Posterior vena cava (tissue), 2 donors: ENCODE results near the gene ICOSLG. TPM values are rescaled to one million over a fixed set of nuclear protein-coding genes. Genes with fewer than 3 reads are reported as not detected.
A peak's percentile ranks its signal among the peaks of the same experiment; 100 is the strongest.
"Not testable (repeated sequence)": the region's sequence is repeated elsewhere in the genome, so short reads cannot be mapped to it uniquely, and the experiment has no call there.

Experiments used
- DNase-seq: peaks from one replicate; pipeline ENCODE4 v3.0.0-alpha.2; 2020; ENCODE audit warnings: low spot score
- intact Hi-C, 2 donors: fragments of 100-400 bp; cut with DNase I; formaldehyde crosslinking; loops; one replicate each; pipeline versions ENCODE4 v1.14.1 to v1.14.2; 2022 to 2023
- total RNA-seq, 2 donors: library from RNA; stranded (reverse); fragmentation: NEBNext Ultra II Directional; extraction: Animal tissue kit (Norgen Biotek cat#: 25700); gene quantifications; one replicate each; pipeline ENCODE4 v1.2.1, GENCODE V29; 2021
- donor health status: DM: yes; HTN: yes; CAD: no.
- donor health status: DM: yes; HTN: yes; CAD: no.

Gene ICOSLG
- total RNA-seq, 2 donors from 2014 or later = 1.5 to 2.8 TPM

DNA sequence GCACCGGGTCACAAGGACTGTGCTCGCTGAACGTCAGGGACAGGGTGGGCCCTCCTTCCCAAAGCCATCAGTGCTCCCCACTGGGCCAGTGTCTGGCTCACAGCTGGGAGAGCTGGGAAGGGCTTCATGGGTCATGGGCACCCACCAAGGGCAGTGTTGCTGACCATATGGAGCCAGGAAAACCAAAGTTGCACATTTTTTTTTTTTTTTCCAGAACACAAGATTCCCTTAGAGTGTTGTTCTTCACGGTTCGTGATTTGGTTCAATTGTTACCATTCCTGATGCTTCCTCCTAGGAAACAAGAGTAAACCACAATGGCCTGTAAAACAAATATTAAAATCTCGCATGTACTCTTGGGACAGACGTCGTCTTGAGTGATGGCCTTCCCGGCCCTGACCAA, 45.9 kb downstream of the ICOSLG start:
- DNase-seq, intact Hi-C loops: not testable (repeated sequence)

DNA sequence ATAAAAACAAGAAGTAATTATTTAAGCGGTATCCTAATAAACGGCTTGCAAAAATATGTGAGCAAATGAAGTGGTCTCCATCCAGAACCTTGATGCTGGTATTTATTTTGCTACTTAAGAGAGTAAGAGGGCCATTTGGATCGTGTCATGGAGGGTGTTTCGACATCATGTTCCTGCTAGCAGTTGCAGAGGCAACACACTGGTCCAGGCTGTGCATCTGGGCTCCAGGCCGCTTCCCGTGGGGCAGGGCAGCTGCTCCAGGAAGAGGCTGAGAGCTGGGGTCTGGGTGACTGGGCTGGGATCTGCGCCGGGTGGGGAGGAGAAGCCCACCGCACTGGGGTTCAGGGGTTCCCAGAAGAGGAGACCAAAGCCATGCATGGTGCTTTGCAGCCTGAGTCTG, 46.3 kb downstream of the ICOSLG start:
- intact Hi-C loops, DNase-seq: not testable (repeated sequence)

DNA sequence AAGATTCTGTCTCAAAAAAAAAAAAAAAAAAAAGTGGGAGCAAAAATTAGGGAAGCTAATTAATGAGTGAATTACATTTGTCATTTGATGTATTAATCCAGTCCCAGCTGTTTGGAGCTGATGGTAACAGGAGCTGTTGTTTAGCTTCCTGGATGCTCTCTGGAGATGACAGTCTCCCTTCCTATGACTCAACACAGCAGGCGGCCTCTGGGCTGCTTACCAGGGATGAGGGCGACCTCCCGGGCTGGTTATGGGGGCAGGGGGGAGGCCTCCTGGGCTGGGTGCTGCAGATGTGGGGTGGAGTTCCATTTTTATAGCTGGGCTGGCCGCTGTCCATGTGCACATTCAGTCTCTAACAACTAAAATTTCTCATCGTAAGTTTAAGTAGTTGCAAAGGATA, 47.6 kb downstream of the ICOSLG start:
- intact Hi-C loops, DNase-seq: not testable (repeated sequence)

DNA sequence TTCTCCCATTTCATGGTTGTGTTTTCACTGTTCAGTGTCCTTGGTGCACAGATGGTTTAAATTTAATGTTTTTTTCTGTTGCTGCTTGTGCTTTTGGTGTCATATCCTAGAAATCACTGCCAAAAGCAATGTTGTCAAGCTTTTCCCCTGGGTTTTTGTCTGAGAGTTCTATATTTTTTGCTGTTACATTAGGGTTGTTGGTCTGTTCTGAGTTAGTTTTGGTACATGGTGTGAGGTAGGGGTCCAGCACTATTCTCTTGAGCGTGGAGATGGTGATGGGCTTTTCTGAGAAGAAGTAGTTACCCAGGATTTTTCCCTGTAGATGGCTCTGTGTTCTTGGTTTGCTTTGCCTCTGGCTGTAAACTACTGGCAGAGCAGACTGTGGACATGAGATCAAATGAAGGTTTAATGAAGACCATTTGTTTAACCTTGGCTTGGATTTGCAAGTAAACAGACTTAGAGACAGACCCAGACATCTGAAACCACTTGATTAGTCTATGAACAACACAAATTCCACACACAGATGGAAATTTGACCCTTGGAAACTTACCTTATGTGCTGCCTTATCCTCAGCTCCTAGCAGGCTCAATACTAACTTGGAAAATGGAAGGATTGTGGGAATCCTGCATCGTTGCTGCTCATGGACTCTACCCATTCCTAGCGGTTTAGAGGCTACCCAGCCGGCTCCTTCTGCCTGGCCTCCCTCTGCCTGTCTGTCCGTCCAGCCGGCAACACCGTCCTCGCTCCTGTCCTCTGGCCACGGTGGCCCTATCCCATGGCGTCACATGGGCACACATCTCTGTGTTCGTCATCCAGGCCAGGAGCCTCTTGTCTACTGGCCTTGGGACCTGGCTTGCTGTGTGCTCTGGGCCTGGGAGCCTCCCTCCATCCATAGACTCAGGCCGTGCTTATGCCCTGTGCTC, 50.1 kb downstream of the ICOSLG start:
- peak; percentile 77 for DNase-seq
- intact Hi-C loops = not testable (repeated sequence)

DNA sequence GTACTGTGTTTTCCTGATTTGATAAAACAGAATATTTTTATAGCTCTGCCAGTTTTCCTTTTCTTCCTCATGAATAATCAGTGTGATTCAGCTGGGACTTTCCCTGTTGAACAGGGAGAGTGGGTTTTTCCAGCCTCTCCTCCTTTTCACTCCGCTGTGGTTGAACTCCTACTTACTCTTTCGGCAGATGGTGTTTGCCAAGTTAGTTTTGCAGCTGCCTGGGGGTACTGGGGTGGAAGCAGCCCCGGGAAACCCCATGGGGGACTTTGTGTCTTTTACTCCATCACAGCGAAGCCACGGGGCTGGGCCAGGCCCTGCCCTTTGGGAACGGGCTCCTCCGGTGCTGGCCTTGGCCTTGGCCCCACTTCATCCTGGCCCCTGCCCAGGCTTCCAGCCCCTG, 55.9 kb downstream of the ICOSLG start:
- intact Hi-C loops, DNase-seq: not testable (repeated sequence)

DNA sequence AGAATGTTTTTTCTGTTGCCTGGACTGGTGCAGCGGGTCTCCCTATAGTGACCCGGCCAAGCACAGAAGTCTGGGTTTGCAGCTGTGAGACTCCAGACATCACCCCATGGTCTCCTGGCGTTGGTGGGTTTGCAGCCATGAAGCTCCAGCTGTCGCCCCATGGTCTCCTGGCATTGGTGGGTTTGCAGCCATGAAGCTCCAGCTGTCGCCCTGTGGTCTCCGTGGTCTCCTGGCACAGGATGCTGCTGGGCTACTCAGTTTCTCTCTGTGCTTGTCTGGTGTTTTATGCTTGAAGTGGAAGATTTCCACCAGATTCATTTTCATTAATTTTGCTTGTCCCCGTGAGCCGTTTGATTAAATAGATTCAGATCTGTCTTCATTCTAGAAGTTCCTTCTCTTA, 58.5 kb downstream of the ICOSLG start:
- DNase-seq, intact Hi-C loops: not testable (repeated sequence)

DNA sequence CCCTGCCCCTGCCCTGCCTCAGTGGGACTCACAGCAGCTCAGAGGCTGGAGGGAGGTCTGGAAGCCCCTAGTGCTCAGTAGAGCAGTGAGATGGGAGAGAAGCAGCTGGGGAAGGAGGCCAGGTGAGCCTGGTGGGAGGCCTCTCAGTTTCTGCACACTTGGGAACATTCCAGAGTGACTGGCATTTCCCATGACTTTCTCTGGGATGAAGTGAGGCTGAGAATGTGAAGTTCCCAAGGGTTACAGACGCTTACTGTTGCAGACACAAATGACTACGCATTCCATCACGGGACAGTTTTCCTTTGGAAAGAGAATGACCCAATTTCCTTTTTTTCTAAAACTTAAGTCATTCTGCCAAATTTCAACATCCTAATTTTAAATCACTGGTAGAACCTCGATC, 59.2 kb downstream of the ICOSLG start:
- DNase-seq, intact Hi-C loops: not testable (repeated sequence)

DNA sequence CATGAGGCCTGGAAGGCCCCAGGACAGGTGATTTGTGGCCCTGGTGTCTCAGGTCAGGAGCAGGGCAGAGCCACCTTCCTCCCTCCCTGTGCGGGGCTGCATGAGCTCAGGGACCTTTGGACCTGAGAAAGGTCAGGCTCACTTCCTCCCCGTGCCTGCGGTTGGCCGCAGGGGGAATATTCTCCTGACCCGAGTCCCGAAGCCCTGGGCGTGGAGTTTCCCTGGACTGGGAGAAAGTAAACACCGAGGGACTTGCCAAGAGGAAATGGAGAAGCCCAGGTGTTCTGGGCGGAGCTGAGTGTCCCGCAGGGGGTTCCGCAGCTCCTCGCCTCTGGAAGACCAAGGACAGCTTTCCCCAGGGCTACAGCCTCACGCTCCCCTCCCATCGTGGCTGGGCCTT, 64.6 kb downstream of the ICOSLG start:
- DNase-seq, intact Hi-C loops: not testable (repeated sequence)

DNA sequence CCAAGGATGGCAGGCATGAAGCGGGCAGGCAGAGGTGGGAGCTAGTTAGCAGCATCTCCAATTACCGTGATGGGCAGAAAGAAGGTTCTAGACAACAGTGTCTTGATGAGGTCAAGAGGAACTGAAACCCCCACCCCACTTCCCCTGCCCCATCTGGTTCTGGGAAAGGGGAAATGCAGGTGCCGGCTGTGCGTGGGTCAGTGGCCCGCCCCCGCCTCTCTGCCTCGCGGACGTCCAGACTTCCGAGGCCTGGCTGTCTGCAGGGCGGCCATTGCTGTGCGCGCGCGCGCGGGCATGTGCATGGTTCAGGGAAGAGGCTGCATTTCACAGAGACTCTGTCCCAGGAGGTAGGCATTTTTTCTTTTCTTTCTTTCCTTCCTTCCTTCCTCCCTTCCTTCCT, 65.6 kb downstream of the ICOSLG start:
- intact Hi-C loops = not testable (repeated sequence)

More for the DNA sequence above, 65.6 kb downstream of the ICOSLG start:
- not testable (repeated sequence) for DNase-seq

Other genes with a start within 250 kb of the ICOSLG start
- gene TRAPPC10, start 228.6 kb downstream of the ICOSLG start, total RNA-seq = 10 to 100 TPM; 26.7 to 30.3 TPM
- gene PWP2, start 133.5 kb downstream of the ICOSLG start, total RNA-seq = 1 to 10 TPM; 4.5 to 5.4 TPM
- gene GATD3, start 107.3 kb downstream of the ICOSLG start, total RNA-seq = 1 to 10 TPM; 6.1 to 8.4 TPM
- not detected for gene DNMT3L, start 21.0 kb upstream of the ICOSLG start, total RNA-seq
- gene AIRE, start 44.9 kb upstream of the ICOSLG start, total RNA-seq = not detected
- 10 to 100 TPM; 74.1 to 91.3 TPM for gene PFKL, start 59.1 kb upstream of the ICOSLG start, total RNA-seq
- gene CFAP410, start 98.4 kb upstream of the ICOSLG start, total RNA-seq = 10 to 100 TPM; 18.1 to 18.8 TPM
- gene TRPM2, start 112.7 kb upstream of the ICOSLG start, total RNA-seq = 10 to 100 TPM in 1 of 2 donors, 1 to 10 TPM in 1; 7.7 to 11.3 TPM
- 1 to 10 TPM; 1.5 to 1.8 TPM for gene LRRC3, start 214.6 kb upstream of the ICOSLG start, total RNA-seq